ENCODE results near the gene C10orf95. TPM values are rescaled to one million over a fixed set of nuclear protein-coding genes. Genes with fewer than 3 reads are reported as not detected.
"Not testable (repeated sequence)": the region's sequence is repeated elsewhere in the genome, so short reads cannot be mapped to it uniquely, and the experiment has no call there.

Gene C10orf95, protein sequence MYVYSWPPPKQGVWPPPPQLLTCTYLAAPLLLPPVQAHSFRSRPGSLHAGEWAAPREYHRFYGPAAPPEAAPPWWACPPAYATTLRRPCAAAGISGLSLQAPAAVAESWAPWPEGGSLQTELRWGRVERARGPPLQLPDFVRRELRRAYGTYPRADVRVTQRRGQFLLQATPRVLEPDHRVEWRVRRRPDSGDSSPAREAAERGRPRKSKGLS
- 1 to 10 TPM in 2 of 8 experiments, under 1 TPM in 5, not detected in 1; 0.38 to 2.3 (median 0.87) TPM for total RNA-seq

- WGBS, 10 experiments: 0 to 100% (median 35%) methylated on average over 1 to 8 of the region's 28 CpGs; no CpG with 5 or more reads in 1 of the 10 experiments
- ATAC-seq (replicated peaks in 6 of 8): peak in 1 of 8 experiments; percentile 2
- Histone ChIP-seq H3K27ac (peak within 1 kb of the TSS; percentile 62 to 84), H3K4me3 (peak within 1 kb of the TSS; percentile 50 to 70 (median 58)), H3K4me1 (replicated peaks in 1 of 2) (peaks cover 21 to 25% of the 10 kb centered on the region in 2 donors)
- in situ Hi-C loops (cut with MboI; ENCODE audit: low pct_unique_long_range_greater_than_20kb in 2 of 9, low sequenced_read_pairs in 9 of 9, unreplicated experiment in 9 of 9): no loop called here
Observed at GRCh38 chr10:102451105-102451969, at the start of gene C10orf95. Gene C10orf95 (minus strand): TSS chr10:102451543. CDS start chr10:102451093, 450 bp downstream.

- in situ Hi-C loops (cut with MboI; ENCODE audit: low pct_unique_long_range_greater_than_20kb in 2 of 9, low sequenced_read_pairs in 9 of 9, unreplicated experiment in 9 of 9): loop anchor here in 1 of 9 experiments (10.0 kb wide), 1 partner anchor 84 kb away; no protein-coding TSS in a partner anchor
- not testable (repeated sequence) for H3K4me3 ChIP-seq, H3K27ac ChIP-seq
Observed at GRCh38 chr10:102500686-102501085, 49.3 kb upstream of the C10orf95 start.

DNA sequence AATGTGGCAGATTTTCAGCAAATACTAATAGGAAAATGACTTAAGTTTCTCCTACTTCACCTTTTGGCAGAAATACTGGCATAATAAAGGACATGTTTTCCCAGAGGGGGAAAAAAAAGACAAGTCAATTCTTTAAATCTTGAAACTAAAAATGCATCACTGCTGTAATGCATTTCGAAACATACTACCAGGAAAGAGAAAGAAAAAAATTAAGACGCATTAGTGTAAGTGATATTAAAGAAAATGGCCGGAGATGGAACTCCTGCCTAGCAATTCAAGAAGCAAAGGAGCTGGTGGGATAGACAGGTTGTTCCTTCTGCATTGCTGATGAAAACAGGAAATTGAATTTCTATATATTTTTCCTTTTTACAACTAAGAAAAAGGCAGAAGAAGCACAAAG, 48.0 kb upstream of the C10orf95 start:
- H3K4me1 ChIP-seq (replicated peaks in 1 of 2): no peaks in the 10 kb centered on the region
- H3K4me3 ChIP-seq: no peak overlapping the region
- in situ Hi-C loops (cut with MboI; ENCODE audit: low pct_unique_long_range_greater_than_20kb in 2 of 9, low sequenced_read_pairs in 9 of 9, unreplicated experiment in 9 of 9): no loop called here
- 82 to 100% (median 90%) methylated on average over 3 of the region's 3 CpGs for WGBS, 10 experiments
- H3K27ac ChIP-seq: no peak overlapping the region
- no peak for ATAC-seq (replicated peaks in 6 of 8)

More at GRCh38 chr10:102500686-102501085, 49.3 kb upstream of the C10orf95 start:
- WGBS, 10 experiments: 93 to 100% (median 100%) methylated on average over 1 to 7 of the region's 13 CpGs; no CpG with 5 or more reads in 2 of the 10 experiments
- not testable (repeated sequence) for H3K4me1 ChIP-seq (replicated peaks in 1 of 2); ATAC-seq (replicated peaks in 6 of 8)

DNA sequence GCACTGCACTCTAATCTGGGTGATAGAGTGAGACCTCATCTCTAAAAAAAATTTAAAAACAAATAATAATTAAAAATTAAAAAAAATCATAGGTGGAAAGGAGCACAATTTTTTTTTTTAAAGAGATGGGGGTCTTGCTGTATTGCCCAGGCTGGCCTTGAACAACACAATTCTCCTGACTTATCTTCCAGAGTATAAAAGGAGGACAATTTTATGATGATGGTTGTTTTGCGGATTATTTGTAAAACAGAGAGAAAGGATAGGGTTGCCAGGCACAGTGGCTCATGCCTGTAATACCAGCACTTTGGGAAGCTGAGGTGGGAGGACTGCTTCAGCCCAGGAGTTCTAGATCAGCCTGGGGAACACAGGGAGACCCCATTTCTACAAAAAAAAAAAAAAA, 46.2 kb upstream of the C10orf95 start:
- in situ Hi-C loops (cut with MboI; ENCODE audit: low pct_unique_long_range_greater_than_20kb in 2 of 9, low sequenced_read_pairs in 9 of 9, unreplicated experiment in 9 of 9): no loop called here
- WGBS, 10 experiments: 50 to 100% (median 89%) methylated on average over 1 of the region's 1 CpG; no CpG with 5 or more reads in 5 of the 10 experiments
- no peak overlapping the region for H3K4me3 ChIP-seq
- ATAC-seq (replicated peaks in 6 of 8): no peak
- H3K4me1 ChIP-seq (replicated peaks in 1 of 2): no peaks in the 10 kb centered on the region
- H3K27ac ChIP-seq: no peak overlapping the region

GRCh38 chr10:102493771-102494170, 42.4 kb upstream of the C10orf95 start:
- no peak overlapping the region for H3K4me3 ChIP-seq
- WGBS, 10 experiments: 60 to 100% (median 96%) methylated on average over 1 to 2 of the region's 2 CpGs; no CpG with 5 or more reads in 3 of the 10 experiments
- no peaks in the 10 kb centered on the region for H3K4me1 ChIP-seq (replicated peaks in 1 of 2)
- H3K27ac ChIP-seq: no peak overlapping the region
- in situ Hi-C loops (cut with MboI; ENCODE audit: low pct_unique_long_range_greater_than_20kb in 2 of 9, low sequenced_read_pairs in 9 of 9, unreplicated experiment in 9 of 9): no loop called here
- no peak for ATAC-seq (replicated peaks in 6 of 8)

DNA sequence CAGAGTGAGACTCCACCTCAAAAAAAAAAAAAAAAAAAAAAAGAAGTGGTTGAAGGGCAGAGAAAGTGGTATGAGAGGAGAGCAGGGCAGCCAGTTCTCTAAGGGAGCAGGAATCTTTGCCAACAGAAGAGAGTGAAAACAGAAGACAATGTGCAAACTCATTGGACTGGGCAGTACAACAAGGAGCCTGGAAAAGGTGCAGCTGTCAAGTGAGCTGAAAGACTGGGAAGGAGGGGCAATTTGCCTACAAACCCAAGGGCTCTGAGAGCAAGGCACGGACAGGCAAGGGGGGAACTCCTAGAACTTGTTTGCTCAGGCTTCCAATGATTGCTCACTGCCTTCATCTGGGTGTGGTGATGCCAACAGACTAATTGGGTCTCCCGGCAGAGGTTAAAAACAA, 41.6 kb upstream of the C10orf95 start:
- 8 to 100% (median 63%) methylated on average over 1 to 2 of the region's 2 CpGs; no CpG with 5 or more reads in 2 of the 10 experiments for WGBS, 10 experiments
- no peak overlapping the region for H3K27ac ChIP-seq
- H3K4me3 ChIP-seq: no peak overlapping the region
- H3K4me1 ChIP-seq (replicated peaks in 1 of 2): no peaks in the 10 kb centered on the region
- in situ Hi-C loops (cut with MboI; ENCODE audit: low pct_unique_long_range_greater_than_20kb in 2 of 9, low sequenced_read_pairs in 9 of 9, unreplicated experiment in 9 of 9): no loop called here
- peak in 4 of 8 experiments; percentile 31 to 61 (median 44) for ATAC-seq (replicated peaks in 6 of 8)

GRCh38 chr10:102492344-102492939, 41.1 kb upstream of the C10orf95 start:
- ATAC-seq (replicated peaks in 6 of 8): no peak
- 60 to 100% (median 100%) methylated on average over 1 to 2 of the region's 7 CpGs; no CpG with 5 or more reads in 3 of the 10 experiments for WGBS, 10 experiments
- no peak overlapping the region for H3K4me3 ChIP-seq

GRCh38 chr10:102491136-102491535, 39.8 kb upstream of the C10orf95 start:
- no peaks in the 10 kb centered on the region for H3K4me1 ChIP-seq (replicated peaks in 1 of 2)
- no peak overlapping the region for H3K27ac ChIP-seq
- in situ Hi-C loops (cut with MboI; ENCODE audit: low pct_unique_long_range_greater_than_20kb in 2 of 9, low sequenced_read_pairs in 9 of 9, unreplicated experiment in 9 of 9): no loop called here
- 64 to 97% (median 85%) methylated on average over 1 to 4 of the region's 4 CpGs; no CpG with 5 or more reads in 4 of the 10 experiments for WGBS, 10 experiments
- no peak overlapping the region for H3K4me3 ChIP-seq
- ATAC-seq (replicated peaks in 6 of 8): no peak

More at GRCh38 chr10:102492344-102492939, 41.1 kb upstream of the C10orf95 start:
- Histone ChIP-seq H3K4me1 (replicated peaks in 1 of 2) (no peaks in the 10 kb centered on the region), H3K27ac (no peak overlapping the region)
- in situ Hi-C loops (cut with MboI; ENCODE audit: low pct_unique_long_range_greater_than_20kb in 2 of 9, low sequenced_read_pairs in 9 of 9, unreplicated experiment in 9 of 9): no loop called here

GRCh38 chr10:102485093-102485784, 33.9 kb upstream of the C10orf95 start:
- in situ Hi-C loops (cut with MboI; ENCODE audit: low pct_unique_long_range_greater_than_20kb in 2 of 9, low sequenced_read_pairs in 9 of 9, unreplicated experiment in 9 of 9): no loop called here
- 89 to 100% (median 93%) methylated on average over 1 to 9 of the region's 18 CpGs; no CpG with 5 or more reads in 2 of the 10 experiments for WGBS, 10 experiments
- Histone ChIP-seq H3K4me1 (replicated peaks in 1 of 2) (no peaks in the 10 kb centered on the region), H3K27ac (no peak overlapping the region), H3K4me3 (no peak overlapping the region)
- no peak for ATAC-seq (replicated peaks in 6 of 8)

- Histone ChIP-seq H3K27ac (no peak overlapping the region), H3K4me1 (replicated peaks in 1 of 2) (no peaks in the 10 kb centered on the region), H3K4me3 (no peak overlapping the region)
- 96% methylated on average over 11 of the region's 13 CpGs; no CpG with 5 or more reads in 9 of the 10 experiments for WGBS, 10 experiments
- no peak for ATAC-seq (replicated peaks in 6 of 8)
- in situ Hi-C loops (cut with MboI; ENCODE audit: low pct_unique_long_range_greater_than_20kb in 2 of 9, low sequenced_read_pairs in 9 of 9, unreplicated experiment in 9 of 9): no loop called here
Observed at GRCh38 chr10:102484021-102484420, 32.7 kb upstream of the C10orf95 start.

DNA sequence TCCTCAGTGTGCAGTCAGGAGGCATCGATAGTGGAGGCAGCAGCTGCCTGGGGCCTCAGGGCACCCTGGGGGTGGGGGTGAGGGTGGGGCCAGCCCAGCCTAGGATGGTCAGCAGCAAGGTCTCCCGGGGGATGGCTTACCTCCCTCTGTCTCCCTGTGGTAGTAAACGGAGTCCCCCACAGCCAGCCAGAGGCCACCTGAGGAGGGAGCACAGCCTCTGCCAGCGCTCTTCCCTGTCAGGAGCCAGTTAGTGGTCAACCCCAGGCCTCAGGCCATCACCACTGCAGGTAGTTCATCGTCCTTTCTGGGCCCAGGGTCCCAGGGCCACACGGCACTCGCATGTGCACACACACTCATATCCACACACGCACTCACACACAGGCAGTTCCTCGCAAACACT, 29.1 kb upstream of the C10orf95 start:
- no peaks in the 10 kb centered on the region for H3K4me1 ChIP-seq (replicated peaks in 1 of 2)
- WGBS, 10 experiments: 100% methylated on average over 1 to 2 of the region's 9 CpGs; no CpG with 5 or more reads in 8 of the 10 experiments
- in situ Hi-C loops (cut with MboI; ENCODE audit: low pct_unique_long_range_greater_than_20kb in 2 of 9, low sequenced_read_pairs in 9 of 9, unreplicated experiment in 9 of 9): no loop called here
- ATAC-seq (replicated peaks in 6 of 8): no peak
- H3K27ac ChIP-seq: no peak overlapping the region
- no peak overlapping the region for H3K4me3 ChIP-seq

DNA sequence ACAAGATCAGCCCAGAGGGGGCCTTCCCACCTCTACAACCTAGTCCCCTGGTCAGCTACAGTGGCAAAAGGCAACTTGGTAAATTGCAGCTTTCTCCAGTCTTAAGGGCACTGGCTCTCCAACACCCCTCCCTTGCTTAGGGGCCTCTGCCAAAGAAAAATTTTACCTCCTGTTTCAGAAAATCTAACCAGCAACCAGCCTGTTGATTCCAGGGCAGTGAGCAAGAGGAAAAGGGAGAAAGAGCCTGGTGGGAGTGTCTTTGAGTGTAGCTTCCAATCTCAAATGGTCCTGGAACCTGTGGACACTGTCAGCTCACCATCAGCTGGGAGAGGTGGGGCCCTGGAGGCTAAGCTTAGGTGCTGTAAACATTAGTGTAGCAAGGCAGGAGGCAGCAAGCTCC, 28.3 kb upstream of the C10orf95 start:
- H3K4me3 ChIP-seq: no peak overlapping the region
- H3K4me1 ChIP-seq (replicated peaks in 1 of 2): no peaks in the 10 kb centered on the region
- ATAC-seq (replicated peaks in 6 of 8): no peak
- in situ Hi-C loops (cut with MboI; ENCODE audit: low pct_unique_long_range_greater_than_20kb in 2 of 9, low sequenced_read_pairs in 9 of 9, unreplicated experiment in 9 of 9): no loop called here
- no peak overlapping the region for H3K27ac ChIP-seq
